Activated T-helper 1 cell treated with anti-CD3 and anti-CD28 coated beads, Interleukin-2, amount 50 U/mL, for 16 hours (primary cell): ENCODE data around the gene SEPTIN7.

ENCODE experiments used
- DNase-seq, 2 donors: peaks; one replicate each; pipeline ENCODE4 v3.0.0-alpha.2; 2020; ENCODE audit warnings: low read depth in 1 of 2, low spot score in 1 of 2

SEPTIN7 gene

DNA sequence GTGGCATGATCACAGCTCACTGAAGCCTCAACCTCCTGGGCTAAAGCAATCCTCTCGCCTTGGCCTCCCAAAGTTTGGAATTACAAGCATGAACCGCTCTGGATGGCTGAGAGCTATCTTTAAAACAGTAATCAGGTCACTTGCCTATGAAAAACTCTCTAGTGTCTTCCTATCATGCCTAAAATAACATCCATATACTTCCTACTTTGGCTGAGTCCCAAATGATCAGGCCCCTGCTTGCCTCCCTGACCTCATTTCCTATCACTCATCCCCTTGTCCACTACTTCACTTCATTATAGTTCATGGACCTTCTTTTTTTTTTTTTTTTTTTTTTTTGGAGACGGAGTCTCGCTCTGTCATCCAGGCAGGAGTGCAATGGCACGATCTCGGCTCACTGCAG, 28.0 kb downstream of the SEPTIN7 start:
- DNase-seq, result no peak

- no peak for DNase-seq
Measured at GRCh38 chr7:35831208-35831607, 30.4 kb downstream of the SEPTIN7 start.

GRCh38 chr7:35839860-35840854, 39.3 kb downstream of the SEPTIN7 start:
- no peak for DNase-seq

DNA sequence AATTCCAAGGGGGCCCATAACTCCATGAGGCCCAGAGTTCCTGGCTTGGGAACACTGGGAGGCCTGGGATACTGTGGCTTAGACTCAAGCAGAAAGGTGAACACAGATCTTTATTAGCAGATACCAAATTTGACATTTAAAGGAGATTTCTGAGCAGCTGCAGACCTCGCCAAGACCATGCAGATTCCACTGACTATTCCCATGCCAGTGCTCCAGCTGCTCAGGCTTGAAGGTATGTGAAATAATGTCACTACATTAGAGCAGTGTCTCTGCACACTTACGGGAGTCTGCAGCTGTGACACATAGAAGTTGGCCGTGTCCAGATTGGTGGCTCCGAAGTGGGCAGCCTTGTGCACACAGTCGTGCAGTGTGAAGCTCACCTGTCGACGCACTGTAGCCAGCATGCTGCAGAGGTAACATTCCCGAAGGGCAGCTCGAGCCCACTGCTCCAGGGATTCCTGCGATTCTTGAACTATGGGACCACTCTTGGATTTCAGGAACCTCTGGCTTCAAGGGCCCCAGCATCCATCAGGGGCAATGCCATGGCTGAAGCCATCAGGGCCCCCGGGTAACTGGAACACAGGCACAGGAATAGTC, 46.1 kb downstream of the SEPTIN7 start:
- no peak for DNase-seq

DNA sequence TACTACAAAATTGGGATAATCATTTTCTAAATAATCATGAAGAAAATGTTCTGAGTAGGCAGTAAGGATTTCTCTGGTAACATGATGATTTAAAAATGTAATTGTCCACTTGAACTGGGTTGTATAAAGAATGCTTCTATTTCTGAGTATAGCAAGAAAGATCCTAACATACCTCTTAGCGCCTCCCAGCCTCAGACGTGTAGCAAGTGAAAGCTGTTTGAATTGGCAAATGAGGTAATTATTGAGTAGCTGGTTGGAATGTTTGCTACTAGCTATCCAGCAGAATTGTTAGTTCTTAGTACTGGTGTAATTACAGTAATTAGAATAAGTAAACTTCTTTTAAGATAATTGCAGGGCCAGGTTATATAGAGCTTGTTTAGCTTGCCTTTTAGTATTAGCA, 47.9 kb downstream of the SEPTIN7 start:
- DNase-seq, result no peak

- DNase-seq, result no peak
Measured at GRCh38 chr7:35849158-35849831, 48.4 kb downstream of the SEPTIN7 start.

GRCh38 chr7:35849954-35850353, 49.1 kb downstream of the SEPTIN7 start:
- no peak for DNase-seq
